GM10847 (cell line): ENCODE measurements around the gene GAL3ST3.

ENCODE experiments used
- POLR2A ChIP-seq: IDR thresholded peaks from 2 replicates; pipeline ENCODE4 v1.6.1; 2011; ENCODE audit not compliant: insufficient read length; ENCODE audit errors: extremely low read depth

The GAL3ST3 gene

DNA sequence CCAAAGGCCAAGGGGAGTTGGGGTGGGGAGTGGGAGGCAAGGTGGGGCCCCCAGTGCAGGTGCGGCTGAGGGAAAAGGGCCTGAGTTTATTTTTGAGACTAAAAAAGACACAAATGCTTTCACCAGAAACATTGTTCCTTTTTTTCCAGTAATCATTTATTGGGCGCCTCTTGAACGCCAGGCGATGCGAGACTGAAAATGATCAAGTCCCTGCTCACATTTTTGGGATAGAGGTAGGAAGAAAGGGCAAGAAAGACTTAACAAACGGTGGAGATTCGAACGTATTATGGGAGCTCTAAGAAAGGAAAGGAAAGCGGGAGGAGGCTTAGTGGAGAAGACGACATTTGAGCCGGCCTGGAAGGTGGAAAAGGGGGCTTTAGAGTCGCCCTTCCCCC lies 2.4 kb upstream of the GAL3ST3 start:
- TF ChIP-seq POLR2A: no peak

DNA sequence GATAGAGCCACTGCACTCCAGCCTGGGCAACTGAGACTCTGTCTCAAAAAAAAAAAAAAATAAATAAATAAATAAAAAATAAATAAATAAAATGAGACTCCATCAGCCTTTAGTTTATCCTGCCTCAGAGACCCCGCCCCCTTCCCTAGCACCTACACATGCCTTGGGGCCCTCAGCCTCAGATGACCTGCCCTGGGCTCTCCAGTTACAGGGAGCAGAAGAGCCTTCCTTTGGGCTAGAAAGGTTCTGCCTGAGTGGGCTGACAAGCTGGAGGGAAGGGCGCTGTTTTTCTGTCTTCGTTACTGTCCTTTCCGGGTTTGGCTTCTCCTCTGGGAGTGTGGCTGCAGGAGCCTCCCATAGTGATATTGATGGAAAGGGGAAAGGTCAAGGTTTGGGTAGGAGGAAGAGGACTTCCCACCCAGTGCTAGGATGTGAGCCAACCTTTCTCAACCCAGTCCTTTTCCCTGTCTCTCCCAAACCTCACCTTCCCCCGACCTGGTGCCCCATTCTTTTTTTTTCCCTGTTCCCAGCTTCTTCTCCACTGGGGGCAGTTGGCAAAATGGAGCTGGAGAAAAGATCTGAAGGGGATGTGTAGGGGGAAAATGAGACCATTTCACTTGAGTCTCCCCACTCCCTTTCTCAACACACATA lies 1.7 kb upstream of the GAL3ST3 start:
- TF ChIP-seq POLR2A: no peak

DNA sequence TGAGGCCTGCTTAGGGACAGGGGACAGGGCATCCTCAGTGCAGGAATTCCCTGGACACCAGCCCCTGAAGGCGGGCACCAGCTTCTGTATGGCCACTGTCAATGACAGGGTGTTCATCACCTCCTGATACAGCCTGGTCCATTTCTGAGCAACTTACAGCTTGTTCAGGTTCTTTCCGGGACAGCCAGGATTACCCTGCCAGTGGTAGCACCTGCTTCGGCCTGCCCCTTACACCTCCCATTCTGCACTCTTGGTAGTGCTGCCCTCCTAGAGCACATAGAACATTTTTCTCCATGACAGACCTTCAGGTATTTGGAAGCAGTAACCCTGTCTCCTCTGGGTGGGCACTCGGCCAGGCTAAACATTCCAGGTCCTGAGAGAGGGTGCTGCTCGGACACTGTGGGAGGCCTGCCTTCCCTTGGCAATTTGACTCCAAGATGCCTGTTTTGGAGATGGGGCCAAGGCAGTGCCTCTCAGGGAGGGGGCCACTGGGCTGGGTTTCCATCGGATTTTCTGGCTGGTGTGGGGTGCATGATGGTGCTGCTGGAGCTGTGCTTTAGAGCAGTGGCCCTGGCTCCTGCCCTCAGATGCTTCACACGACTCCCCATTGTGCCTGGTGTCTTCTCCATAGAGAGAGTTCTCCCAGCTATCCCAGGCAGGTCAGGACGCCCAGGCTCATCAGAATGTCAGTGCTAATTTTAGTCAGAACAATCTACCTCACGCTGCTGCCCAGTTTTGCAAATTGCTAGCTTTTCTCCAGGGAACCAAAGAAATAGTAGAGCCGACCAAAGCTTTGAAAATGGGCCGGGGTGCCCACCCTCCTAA lies 1.2 kb downstream of the GAL3ST3 start:
- TF ChIP-seq POLR2A: no peak

DNA sequence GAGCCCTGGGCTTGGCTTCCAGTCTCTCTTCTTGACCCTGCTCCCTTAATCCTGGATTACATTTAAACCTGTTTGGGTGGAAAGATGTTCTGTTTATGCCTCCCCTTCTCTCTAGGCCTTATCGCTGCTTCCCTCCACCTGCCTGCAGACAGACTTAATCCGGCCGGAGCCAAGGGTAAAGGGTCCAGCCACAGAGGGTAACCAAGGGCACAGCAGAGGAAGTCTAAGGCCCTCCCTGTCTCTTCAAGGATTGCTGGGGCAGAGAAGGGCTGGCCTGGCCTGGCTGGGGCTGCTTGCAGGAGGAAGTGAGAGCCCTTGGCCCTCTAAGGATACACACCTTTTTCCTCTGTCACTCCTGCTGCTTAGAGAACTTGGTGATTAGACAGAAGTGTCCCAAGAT lies 2.1 kb downstream of the GAL3ST3 start:
- no peak for TF ChIP-seq POLR2A

DNA sequence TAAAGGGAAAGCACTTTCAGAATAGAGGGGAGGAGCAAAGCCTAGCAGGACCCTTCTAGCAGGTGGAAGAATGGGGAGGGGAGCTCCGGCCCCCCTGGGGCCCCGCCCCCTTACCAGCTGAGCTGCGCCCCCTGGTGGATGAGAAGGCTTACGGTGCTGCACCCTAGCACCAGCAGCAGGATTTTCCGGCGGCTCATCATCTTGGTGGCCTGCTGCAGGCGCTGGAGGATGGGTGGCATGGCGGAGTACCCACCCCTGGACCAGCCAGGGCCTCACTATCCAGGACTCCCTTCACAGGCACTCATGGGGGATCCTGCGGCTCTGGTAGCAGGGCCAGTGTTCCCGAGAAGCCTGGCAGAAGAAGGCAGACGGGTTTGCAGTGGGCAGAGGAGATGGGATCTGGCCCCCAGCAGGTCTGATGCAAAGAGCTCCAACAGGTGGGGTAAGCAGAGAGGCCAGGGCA lies 3.8 kb downstream of the GAL3ST3 start:
- no peak for TF ChIP-seq POLR2A

DNA sequence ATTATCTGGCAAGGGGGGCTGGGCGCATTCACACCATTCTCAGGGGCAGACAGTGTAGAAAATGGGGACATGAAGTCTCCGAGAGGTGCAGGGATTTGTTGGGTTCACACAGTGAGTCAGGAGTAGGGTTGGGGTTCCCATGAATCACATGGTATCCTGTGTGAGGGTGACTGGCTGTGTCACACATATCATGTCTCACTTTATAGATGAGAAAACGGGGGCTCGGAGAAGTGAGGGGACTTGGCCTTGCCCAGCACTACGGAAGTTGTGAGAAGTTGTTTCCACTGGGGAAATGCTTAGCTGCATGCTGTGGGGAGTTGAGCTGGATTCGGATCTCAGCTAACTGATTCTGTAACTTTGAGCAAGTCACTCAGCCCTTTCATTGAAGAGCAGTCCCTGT lies 4.2 kb downstream of the GAL3ST3 start:
- TF ChIP-seq POLR2A: no peak

DNA sequence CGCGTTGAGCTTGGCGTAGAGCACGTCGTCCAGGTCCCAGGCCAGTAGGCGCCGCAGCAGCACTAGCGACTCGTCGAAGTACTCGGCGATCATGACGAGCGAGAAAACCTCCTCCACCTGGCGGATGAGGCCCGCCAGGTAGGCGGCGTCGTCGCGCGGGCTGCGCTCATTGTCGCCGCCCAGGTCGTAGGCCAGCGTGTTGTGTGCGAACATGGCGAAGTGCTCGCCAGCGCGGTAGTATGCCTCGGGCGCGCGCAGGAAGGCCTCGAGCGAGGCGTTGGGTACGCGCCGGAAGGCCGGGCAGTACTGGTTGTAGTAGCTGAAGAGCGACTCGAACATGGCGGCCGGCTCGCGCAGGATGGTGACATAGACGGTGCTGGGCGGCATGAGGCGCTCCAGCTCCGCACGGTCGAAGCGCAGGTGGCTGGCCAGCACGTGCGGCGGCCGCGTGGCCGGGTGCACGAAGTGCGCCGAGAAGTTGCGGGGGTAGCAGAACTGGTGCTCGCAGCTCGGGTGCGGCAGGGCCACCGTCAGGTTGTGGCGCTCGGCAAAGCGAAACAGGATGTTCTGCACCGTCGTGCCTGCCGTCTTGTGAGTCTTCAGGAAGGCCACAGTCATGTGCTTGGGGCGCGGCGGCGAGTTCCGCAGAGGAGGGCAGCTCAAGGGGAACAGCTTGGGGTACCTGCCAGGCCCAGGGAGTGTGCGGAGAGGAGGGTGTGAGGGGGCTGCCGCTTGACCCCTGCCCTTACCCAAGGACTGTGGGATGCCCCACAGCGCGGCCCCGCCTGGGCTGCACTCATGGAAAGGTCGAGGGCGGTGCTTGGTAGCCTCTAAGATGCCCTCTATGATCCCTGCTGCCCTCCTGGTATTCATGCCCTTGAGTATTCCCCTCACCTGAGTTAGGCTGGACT lies 5.7 kb downstream of the GAL3ST3 start:
- no peak for TF ChIP-seq POLR2A

DNA sequence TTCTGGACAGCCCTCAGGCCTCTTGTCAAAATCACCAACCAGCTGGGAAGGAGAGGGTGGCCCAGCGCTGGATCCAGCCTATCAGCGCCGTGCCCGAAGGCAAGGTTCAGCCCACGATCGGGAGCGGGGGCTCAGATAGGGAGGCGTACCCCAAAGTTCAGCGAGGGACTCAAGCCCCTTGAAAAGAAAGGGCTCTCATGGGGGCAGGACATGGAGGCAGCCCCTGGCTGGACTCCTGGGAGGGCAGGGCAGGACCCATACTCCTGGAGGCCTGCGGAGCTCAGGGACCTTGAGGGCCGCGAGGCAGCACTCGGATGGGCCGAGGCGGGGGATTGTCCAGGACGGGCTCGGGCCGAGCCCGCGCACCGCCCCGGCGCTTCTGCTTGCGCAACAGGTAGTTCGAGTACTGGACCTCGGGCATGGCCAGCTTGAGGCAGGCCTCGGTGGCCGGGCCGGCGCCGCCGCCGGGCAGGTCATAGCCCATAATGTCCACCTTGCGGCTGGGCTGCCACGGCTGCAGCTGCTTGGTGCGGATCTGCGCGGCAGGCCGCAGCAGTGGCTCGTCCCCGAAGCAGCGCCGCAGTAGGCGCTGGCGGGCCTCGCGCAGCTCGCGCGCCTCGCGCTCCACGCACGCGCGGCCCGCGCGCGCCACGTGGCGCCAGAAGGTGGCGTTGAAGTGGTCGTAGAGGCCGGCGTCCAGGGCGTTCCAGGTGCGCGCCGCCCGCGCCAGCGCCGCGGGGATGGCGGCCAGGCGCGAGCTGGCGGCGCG lies 6.5 kb downstream of the GAL3ST3 start:
- TF ChIP-seq POLR2A: no peak

DNA sequence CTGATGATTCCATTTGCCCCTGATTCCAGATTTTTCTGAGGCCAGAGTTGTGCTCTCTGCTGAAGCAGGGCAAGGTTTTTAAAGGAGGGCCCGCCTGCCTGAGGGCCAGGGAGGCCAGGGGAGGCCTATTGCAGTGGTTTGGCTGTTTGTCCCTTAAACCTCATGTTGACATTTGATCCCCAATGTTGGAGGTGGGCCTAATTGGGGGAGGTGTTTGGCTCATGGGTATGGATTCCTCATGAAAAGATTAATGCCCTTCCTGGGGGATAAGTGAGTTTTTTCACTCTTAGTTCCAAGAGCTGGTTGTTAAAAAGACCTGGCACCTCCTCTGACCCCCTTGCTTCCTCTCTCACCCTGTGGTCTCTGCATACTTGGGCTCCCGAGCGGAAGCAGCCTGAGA lies 9.2 kb downstream of the GAL3ST3 start:
- no peak for TF ChIP-seq POLR2A

DNA sequence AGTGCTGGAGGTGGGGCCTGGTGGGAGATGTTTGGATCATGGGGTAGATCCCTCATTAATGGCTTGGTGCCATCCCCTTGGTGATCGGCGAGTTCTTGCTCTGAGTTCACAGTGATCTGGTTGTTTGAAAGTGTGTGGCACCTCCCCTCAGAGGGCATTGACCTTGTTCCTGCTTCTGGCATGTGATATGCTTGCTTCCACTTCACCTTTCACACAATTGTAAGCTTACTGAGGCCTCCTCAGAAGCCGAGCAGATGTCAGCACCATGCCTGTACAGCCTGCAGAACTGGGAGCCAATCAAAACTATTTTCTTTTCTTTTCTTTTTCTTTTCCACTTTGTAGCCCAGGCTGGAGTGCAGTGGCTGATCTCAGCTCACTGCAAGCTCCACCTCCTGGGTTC lies 11.6 kb downstream of the GAL3ST3 start:
- TF ChIP-seq POLR2A: no peak

DNA sequence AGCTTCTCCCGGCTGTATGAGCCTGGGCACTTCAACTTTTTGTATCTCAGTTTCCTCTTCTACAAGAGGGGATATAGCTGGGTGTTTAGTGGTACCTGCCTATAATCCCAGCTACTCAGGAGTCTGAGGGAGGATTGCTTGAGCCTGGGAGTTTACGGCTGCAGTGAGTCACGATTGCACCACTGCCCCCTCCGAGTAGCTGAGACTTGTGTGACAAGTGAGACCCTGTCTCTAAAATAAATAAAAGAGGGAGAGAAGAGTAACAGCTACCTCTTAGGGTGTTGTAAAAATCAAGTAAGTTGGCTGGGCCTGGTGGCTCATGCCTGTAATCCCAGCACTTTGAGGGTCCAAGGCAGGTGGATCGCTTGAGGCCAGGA lies 12.6 kb downstream of the GAL3ST3 start:
- no peak for TF ChIP-seq POLR2A

DNA sequence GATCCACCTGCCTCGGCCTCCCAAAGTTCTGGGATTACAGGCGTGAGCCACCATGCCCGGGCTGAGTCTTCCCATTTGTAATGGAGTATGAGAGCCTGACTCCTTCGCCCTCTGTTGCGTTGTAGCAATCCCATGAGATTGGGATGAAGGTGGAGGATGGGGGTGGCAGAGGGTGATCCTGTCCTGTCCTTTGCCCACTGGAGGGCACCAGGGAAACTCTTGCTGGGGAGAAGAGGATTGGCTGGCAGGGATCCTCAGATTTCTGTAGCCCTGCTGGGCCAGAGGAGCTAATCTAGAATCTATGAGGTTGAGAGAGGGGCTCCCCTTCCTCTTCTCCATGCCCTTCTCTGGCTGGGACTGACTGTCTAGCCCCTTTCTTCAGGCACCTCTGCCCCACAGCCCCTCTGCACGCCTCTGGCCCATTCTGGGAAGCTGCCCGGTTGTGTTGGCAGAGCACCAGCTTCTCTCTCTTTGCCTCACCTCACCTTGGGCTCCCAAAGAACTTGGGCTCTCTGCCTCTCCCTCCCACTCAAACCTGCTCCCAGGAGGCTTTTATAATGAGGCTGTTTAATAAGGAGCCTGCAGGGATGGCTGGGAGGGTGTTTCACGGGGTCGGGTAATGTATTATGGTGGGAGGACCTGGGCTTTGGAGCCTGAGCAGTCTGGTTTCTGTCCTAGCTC lies 13.2 kb downstream of the GAL3ST3 start:
- TF ChIP-seq POLR2A: no peak

DNA sequence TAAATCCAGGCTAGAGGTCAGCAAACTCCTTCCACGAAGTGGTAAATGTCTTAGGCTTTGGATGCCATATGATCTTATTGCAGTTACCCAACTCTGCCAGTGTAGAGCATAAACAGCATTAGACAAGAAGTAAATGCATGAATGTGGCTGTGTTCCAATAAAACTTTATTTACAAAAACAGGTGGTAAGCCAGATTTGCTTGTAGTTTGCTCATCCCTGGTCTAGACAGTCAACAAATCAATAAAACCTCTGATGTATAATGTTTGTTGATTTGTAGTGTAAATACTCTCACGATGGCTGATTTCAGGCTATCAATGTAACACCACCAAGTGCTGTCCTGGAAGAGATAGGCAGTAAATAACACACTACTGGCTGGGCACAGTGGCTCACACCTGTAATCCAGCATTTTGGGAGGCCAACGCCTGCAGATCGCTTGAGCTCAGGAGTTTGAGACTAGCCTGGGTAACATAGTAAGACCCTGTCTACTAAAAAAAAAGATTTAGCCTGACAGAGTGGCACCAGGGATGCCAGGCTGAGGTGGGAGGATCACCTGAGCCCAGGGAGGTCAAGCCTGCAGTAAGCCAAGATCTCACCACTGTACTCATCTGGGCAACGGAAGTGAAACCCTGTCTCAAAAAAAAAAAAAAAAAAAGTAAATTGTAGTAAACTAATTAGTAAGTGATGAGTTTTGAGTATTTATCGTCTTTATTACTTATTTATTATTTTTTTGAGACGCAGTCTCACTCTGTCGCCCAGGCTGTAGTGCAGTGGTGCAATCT lies 15.8 kb downstream of the GAL3ST3 start:
- TF ChIP-seq POLR2A: no peak
